GM12801 (cell line): ENCODE results near the gene ZNF593.

Experiments used
- CTCF ChIP-seq: IDR thresholded peaks from one replicate; pipeline ENCODE4 v1.5.1; 2011; ENCODE audit warnings: control low read depth; ENCODE audit not compliant: insufficient read length; ENCODE audit errors: extremely low read depth

The ZNF593 gene

GRCh38 chr1:26138974-26139558 lies 30.6 kb upstream of the ZNF593 start:
- TF ChIP-seq CTCF = no peak

GRCh38 chr1:26142159-26142558 lies 27.5 kb upstream of the ZNF593 start:
- TF ChIP-seq CTCF = no peak

GRCh38 chr1:26145041-26145959 lies 24.4 kb upstream of the ZNF593 start:
- TF ChIP-seq CTCF = no peak

GRCh38 chr1:26145960-26146294 lies 23.8 kb upstream of the ZNF593 start:
- no peak for TF ChIP-seq CTCF

- TF ChIP-seq CTCF = no peak
These were observed 20.8 kb upstream of the ZNF593 start for GRCh38 chr1:26148887-26149286.

- no peak for TF ChIP-seq CTCF
These were observed 15.7 kb upstream of the ZNF593 start for GRCh38 chr1:26153966-26154532.

GRCh38 chr1:26154750-26155149 lies 15.0 kb upstream of the ZNF593 start:
- no peak for TF ChIP-seq CTCF
